Effector CD4-positive, alpha-beta T cell (primary cell): Measurements from ENCODE around the gene NOXO1.
A peak's percentile ranks its signal among the peaks of the same experiment; 100 is the strongest.
"Not testable (repeated sequence)": the region's sequence is repeated elsewhere in the genome, so short reads cannot be mapped to it uniquely, and the experiment has no call there.

Source experiments
- DNase-seq: peaks from one replicate; pipeline ENCODE4 v3.0.0-alpha.2; 2020

The NOXO1 gene

DNA sequence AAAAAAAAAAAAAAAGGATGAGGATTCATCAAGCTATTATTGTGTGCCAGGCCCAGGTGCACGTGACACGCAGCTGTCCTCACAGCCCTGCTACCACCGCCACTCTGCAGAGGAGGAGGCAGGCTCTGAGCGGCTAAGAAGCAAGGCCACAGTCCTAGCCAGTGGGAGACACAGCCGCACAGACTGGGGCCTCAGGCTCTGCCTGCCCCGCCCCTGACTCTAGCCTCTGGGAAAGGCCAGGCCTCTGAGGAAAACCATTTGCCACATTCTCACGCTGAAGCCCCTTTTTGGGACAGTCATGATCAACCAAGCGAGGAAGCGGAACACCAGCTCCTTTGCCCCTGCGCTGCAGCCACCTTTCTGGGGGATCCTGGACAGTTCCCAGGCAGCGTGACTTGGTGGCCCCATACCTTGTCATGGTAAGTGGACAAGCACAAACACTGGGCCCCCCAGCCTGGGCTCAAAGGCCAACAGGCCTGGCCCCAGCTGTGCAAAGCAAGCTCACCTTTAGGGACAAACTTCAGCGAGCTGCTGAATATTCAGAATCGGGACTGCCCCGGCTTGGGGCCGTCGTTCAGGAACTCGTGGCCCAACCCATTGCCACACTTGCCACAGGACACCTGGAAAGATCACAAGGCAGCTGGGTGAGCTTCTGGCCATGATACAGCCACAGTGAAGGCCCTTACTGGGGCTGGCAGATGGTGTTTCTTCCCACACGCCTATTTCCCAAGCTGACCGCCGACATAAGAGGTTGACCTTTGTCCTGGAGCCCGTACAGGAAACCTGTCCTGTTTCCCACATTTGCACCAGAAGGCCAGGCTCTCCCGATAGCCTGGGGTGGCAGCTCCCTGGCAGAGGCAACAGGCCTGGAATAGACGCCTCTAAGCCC lies 40.8 kb downstream of the NOXO1 start:
- no peak for DNase-seq

DNA sequence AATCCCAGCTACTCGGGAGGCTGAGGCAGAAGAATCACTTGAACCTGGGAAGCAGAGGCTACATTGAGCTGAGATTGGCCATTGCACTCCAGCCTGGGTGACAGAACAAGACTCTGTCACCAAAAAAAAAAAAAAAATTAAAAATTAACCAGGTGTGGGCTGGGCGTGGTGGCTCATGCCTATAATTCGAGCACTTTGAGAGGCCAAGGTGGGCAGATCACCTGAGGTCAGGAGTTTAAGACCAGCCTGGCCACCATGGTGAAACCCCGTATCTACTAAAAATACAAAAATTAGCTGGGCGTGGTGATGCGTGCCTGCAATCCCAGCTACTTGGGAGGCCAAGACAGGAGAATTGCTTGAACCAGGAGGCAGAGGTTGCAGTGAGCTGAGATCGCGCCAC lies 41.4 kb downstream of the NOXO1 start:
- not testable (repeated sequence) for DNase-seq

DNA sequence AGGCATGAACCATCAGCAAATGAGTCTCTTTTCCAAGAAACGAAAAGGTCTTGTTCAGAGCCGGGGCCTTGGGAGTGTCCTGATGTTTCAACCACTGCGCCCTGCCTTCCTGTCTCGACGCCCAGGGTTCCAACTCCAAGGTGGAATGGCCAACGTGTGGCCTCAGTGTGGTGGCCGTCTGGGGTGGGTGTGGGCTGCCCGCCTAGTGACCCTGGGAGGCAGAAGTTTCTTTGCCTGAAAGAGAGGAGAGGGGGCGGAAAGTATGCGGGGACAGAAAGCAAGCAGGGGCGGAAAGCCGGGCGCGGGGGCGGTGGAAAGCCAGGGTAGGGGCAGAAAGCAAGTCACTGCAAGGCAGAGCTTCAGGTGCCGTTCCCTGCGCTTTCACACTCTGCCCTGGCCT lies 42.4 kb downstream of the NOXO1 start:
- no peak for DNase-seq

DNA sequence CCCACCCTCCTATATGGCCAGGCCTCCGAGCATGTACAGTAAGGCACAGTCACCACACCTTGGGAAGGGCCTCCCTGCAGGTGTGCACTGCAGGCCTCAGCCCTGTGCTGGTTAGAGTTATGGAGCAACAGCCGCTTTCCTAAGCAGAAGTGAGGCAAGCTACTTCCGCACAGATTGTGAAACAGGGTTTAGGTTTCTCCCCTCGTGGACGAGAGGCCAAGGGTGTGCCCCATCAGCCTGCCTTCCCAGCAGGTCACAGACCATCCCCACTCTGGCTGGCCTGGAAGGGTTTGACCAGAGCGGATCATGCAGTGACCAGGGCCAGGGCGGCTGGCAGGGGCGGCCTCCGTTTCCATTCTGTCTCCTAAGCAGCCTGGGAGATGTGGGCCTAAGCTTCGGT lies 43.0 kb downstream of the NOXO1 start:
- no peak for DNase-seq

DNA sequence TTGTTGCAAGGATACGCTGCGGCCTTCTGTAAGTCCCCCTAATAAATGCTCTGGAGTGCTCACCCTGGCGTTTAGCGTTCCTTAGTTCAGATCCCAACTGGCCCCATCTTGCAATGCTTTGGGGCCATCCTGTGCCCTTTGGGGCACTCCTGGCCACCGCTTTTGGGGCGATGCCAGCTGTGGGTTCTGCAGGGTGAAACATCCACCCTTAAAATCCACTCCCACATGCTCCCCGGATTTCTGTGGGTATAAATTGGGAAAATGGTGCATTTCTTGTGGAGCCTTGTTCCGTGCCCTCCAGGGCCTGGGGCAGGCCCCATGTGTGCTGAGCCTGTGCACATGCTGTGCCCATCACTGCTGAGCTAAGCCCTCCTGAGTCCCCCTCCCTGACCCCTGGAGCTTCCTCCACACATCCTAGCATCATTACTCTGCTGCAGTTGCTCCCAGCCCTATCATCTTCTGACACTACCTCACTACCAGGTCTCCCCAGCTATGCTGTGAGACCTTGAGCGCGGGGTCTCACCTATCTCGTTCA lies 44.3 kb downstream of the NOXO1 start:
- no peak for DNase-seq

DNA sequence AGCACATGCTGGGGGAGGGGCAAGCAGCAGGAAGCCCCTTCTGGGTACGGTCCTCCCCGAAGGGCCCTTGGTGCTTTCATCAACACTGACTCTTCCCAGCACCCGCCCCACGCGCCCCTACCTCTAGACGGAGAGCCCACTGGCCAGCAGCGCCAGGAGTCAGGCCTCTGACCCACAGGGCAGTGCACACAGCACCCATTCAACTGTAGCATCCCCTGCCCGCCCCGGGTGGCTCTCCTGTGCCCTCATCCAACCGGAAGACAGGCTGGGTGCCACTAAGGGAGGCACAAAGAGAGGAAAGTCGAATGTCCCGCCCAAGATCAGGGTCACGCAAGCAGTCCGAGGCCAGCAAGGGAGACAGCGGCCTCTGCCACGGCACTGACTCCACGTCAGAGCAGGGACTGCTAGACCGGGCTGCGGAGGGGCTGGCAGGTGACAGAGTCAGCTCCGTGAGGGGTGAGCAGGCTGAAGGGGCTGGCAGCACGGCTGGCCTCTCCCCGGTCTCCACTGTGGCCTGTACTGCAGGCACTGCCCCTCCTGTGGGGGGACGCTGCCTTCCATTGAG lies 48.1 kb downstream of the NOXO1 start:
- no peak for DNase-seq

DNA sequence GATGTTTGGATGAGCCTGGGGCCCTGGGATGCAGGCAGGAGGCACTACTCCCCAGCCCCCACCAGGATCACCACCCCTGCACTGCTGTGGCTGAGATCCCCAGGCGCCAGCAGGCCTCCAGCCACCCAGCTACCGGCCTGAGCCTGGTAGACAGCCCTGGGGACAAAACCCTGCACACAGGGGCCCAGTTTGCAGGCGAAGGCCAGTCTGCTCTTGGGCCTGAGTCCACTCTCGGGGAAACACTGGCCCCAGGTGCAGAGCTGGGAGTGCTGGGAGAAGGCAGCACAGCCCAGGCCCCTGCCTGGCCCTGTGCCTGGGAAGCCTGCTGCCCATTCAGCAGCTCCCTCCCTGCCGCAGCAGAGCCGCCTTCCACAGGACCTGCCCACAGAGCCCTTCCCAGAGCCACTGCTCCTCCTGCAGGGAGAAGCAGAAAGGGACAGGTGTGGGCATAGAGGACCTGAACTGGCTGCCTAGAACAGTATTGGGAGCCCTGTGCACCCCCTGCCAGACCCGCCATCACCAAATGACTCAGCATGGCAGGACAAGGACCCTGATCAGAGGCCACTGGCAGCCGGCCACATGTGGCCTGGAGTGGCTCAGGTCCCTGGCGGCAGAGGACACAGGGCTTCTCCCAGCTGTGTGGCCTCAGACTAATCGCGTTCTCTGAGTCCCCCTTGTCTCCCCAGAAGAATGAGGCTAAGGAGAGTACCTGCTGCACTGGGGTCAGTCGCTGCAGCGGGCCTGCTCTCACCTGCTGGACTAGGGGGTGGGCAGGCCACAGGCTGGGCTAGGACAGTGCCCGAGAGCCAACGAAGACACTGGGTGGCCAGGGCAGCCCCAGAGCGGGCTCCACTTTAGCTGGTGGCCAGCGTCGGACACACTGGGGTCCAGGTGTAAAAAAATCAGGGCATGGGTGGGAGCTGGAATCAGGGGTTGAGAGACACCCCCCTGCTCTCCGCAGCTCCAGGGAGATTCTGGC lies 48.9 kb downstream of the NOXO1 start:
- no peak for DNase-seq

DNA sequence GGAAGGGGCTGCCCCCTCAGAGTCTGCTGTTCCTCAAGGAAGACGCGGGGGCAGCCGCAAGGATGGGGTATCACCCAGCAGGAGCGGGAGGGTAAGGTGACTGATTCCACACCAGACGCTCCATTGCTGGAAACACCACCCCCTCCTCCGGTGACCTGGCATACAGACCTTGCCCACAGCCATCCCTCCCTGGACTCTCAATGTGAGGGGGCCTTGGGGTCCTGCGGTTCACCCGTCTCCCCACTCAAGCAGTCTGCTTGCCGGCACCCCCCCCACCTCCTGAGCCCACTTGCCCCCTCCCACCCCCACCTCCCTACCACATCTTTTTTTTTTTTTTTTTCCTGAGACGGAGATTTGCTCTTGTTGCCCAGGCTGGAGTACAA lies 50.9 kb downstream of the NOXO1 start:
- DNase-seq = no peak

DNA sequence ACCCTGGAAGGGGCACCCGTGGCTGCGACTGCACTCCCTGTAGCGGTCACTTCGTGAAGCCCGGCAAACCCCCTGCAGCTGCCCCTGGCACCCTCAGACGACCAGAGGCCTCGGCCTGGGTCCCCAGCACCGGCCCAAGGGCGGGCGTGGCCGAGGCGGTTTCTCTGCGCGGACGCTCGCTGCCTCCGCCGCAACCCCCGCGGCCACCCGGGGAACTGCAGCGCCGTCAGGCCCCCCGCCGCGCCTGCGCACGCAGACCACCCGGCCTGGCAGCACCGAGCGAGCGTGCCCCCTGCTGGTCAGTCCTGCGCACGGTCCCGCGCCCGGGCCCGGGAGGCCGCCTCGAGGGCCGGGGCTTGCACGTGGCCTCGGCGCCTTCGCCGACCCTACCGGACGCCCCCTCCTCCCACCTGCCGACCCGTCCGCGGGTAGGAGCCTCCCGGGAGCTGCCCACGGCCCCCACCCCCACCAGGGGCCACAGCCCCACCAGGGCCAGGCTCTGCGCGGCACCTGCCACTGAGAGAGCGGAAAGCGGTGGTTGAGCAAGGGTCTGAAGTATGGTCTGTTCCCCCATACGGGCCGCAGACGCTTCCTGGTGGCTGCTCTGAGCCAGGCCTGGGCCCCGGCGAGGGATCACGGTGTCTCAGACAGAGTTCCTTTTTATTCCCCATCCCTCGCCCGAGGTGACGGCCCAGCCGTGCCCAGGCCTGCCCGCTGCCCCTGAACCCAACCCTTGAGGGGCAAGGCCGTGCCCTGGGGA lies 51.5 kb downstream of the NOXO1 start:
- DNase-seq = peak; percentile 89

DNA sequence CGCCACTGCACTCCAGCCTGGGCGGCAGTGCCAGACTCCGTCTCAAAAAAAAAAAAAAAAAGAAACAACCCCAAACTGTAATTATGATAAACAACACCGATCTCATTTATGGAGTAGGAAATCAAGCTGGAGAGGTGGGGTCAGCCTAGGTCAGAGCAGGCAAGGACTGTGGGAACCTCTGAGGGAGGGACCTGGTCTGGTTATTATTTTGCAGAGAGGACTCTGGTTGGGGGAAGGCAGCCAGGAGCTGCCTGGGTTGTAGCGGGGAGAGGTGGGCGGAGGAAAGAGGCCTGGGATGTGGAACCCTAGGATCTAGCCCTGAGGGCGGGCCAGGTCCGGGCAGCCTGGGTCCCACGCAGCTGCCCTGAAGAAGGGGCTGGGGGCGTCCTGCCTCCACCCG lies 52.2 kb downstream of the NOXO1 start:
- no peak for DNase-seq
